ENCODE results near the gene MARCHF6.

DNA sequence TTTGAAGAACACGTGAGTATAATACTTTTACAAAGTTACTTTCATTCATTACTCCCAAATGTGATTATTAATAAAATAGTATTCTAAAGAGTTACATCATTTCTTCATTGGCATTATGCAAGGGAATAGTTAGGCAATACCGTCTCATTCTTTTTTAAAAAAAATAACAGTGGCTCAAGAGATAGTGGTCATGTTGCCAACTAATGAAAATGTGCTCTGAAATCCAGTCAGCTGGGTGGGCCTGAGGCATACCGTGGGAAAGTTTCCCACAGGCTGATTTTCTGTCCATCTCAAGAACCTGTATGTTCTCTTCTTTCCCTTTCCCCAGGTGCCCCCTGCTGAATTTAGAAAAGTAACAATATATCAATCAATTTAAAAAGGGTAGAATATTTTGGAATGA lies 47.3 kb downstream of the MARCHF6 start:
- TF ChIP-seq POLR2AphosphoS5 (IDR thresholded peaks at IDR 0.05) (no peak), POLR2A (IDR thresholded peaks at IDR 0.05) (no peak)
- TF ChIP-seq, protein P1, sequence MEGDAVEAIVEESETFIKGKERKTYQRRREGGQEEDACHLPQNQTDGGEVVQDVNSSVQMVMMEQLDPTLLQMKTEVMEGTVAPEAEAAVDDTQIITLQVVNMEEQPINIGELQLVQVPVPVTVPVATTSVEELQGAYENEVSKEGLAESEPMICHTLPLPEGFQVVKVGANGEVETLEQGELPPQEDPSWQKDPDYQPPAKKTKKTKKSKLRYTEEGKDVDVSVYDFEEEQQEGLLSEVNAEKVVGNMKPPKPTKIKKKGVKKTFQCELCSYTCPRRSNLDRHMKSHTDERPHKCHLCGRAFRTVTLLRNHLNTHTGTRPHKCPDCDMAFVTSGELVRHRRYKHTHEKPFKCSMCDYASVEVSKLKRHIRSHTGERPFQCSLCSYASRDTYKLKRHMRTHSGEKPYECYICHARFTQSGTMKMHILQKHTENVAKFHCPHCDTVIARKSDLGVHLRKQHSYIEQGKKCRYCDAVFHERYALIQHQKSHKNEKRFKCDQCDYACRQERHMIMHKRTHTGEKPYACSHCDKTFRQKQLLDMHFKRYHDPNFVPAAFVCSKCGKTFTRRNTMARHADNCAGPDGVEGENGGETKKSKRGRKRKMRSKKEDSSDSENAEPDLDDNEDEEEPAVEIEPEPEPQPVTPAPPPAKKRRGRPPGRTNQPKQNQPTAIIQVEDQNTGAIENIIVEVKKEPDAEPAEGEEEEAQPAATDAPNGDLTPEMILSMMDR (IDR thresholded peaks at IDR 0.05) = no peak
